GM10266 (cell line): ENCODE data around the gene FTCDNL1.

Experiments
- DNase-seq: peaks from one replicate; pipeline ENCODE4 v3.0.0; 2012; ENCODE audit errors: extremely low spot score
- CTCF ChIP-seq: IDR thresholded peaks from 2 replicates; pipeline ENCODE4 v1.5.1; 2012; ENCODE audit warnings: mild to moderate bottlenecking, low read depth; ENCODE audit not compliant: control insufficient read depth, insufficient read depth; ENCODE audit errors: missing control alignments

Gene FTCDNL1

GRCh38 chr2:199713746-199714145, 137.2 kb downstream of the FTCDNL1 start:
- TF ChIP-seq CTCF = no peak
- no peak for DNase-seq

- no peak for TF ChIP-seq CTCF
- DNase-seq = no peak
These were observed 140.4 kb downstream of the FTCDNL1 start for GRCh38 chr2:199710551-199710950.
